OCI-LY3 (cell line): Measurements from ENCODE around the gene ATP8A2.

ENCODE experiments used
- EZH2phosphoT487 ChIP-seq: fragments of 200-600 bp; shearing (Covaris generic); IDR thresholded peaks from 2 replicates; pipeline ENCODE4 v1.6.1; 2018; ENCODE audit warnings: antibody characterized with exemption, mixed run types, low read depth
- TF ChIP-seq, protein P1 (sequence below): fragments of 200-600, 300-600 bp; sonication (generic); IDR thresholded peaks from 2 replicates; pipeline ENCODE4 v1.5.1; 2014; ENCODE audit warnings: antibody characterized with exemption, low read length, low read depth

GRCh38 chr13:25585000-25585399 is 213.2 kb downstream of the ATP8A2 start:
- TF ChIP-seq, protein P1, sequence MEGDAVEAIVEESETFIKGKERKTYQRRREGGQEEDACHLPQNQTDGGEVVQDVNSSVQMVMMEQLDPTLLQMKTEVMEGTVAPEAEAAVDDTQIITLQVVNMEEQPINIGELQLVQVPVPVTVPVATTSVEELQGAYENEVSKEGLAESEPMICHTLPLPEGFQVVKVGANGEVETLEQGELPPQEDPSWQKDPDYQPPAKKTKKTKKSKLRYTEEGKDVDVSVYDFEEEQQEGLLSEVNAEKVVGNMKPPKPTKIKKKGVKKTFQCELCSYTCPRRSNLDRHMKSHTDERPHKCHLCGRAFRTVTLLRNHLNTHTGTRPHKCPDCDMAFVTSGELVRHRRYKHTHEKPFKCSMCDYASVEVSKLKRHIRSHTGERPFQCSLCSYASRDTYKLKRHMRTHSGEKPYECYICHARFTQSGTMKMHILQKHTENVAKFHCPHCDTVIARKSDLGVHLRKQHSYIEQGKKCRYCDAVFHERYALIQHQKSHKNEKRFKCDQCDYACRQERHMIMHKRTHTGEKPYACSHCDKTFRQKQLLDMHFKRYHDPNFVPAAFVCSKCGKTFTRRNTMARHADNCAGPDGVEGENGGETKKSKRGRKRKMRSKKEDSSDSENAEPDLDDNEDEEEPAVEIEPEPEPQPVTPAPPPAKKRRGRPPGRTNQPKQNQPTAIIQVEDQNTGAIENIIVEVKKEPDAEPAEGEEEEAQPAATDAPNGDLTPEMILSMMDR, result no peak
- TF ChIP-seq EZH2phosphoT487, result no peak
